Measurements from ENCODE around the gene PCTP. TPM values are rescaled to one million over a fixed set of nuclear protein-coding genes. Genes with fewer than 3 reads are reported as not detected.

Gene PCTP
- total and polyA plus RNA-seq, 3 experiments from 2014 or later = 3.5 to 8.5 (median 8.4) TPM

DNA sequence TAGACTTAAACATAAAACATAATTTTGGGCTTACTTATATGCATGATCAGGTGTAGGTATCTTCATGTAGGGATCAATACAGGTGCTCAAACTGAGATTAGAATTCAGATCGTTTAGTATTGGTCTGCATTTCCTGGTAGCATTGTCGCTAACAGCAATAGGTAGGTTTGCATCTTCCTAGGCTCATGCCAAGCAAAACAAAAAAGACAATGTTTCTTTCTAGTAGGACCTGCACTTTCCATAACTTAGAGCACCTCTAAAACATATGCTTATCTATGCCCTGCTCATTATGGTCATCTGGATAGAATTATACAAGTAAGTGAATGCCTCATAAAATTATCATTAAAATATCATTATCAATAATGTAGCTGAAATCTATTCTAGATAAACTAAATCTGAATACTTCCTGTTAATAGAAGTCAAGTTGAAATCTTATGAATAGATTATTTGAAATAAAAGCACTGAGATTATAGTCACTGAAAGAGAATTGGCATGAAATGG, 26.7 kb downstream of the PCTP start:
- Histone ChIP-seq H3K4me3 (ENCODE audit: low read length) (no peak overlapping the region), H3K9me3 (ENCODE audit: low read length) (no peaks in the 10 kb centered on the region), H3K27ac (ENCODE audit: low read depth, low read length) (no peak overlapping the region), H3K27me3 (ENCODE audit: insufficient read depth, low read length, poor library complexity, severe bottlenecking) (no peaks in the 10 kb centered on the region), H3K36me3 (ENCODE audit: insufficient read depth, low read length) (peaks cover 5% of the 10 kb centered on the region), H3K4me1 (ENCODE audit: insufficient read depth, low read length) (no peaks in the 10 kb centered on the region)
- POLR2A ChIA-PET = no interaction called here
- CTCF ChIA-PET = no interaction called here
- Mint-ChIP-seq H3K27me3 (no peaks in the 10 kb centered on the region), H3K4me3 (no peak overlapping the region), H3K4me1 (peaks cover 0 to 5% (median 0%) of the 10 kb centered on the region in 3 donors), H3K36me3 (peaks cover 21 to 42% (median 35%) of the 10 kb centered on the region in 3 donors), H3K9me3 (no peaks in the 10 kb centered on the region), H3K27ac (no peak overlapping the region)
- DNase-seq = no peak

- H3K4me1 ChIP-seq (ENCODE audit: insufficient read depth, low read length) = no peaks in the 10 kb centered on the region
- CTCF ChIA-PET = no interaction called here
Observed at GRCh38 chr17:55778389-55779118, 27.7 kb downstream of the PCTP start.

DNA sequence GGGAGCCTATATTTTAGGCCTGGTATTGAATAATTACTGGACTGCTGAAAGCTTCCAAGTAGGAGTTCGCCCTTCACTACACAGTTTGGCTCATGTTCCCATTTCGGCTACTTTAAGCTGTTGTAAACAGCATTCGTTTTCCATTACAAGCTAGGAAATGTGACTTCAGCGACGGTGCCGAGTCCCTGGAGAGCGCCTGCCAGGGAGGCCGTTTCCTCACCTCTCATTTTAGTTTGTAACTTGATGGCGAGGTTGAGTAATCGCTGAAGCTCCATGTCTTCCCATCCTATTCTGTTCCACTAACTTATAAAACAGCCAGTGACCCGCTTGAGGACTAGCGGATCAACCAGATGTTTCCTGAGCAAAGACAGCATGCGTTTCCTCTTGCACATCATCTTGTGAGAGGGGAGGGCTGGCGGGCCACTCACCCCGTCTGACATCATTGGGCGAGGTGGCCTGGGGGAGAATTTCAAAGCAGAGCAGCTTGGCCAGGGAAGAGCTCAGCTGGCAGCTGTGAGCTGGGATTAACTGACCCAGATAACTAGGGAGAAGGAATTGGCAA, 32.9 kb downstream of the PCTP start:
- DNase-seq = no peak
- no peak overlapping the region for H3K4me3 ChIP-seq (ENCODE audit: low read length)
- no peaks in the 10 kb centered on the region for H3K36me3 Mint-ChIP-seq
- H3K27ac Mint-ChIP-seq = no peak overlapping the region
- H3K36me3 ChIP-seq (ENCODE audit: insufficient read depth, low read length) = no peaks in the 10 kb centered on the region
- peaks cover 0 to 4% (median under 1%) of the 10 kb centered on the region in 5 donors for H3K9me3 Mint-ChIP-seq
- no peaks in the 10 kb centered on the region for H3K4me1 Mint-ChIP-seq
- ChIA-PET CTCF (no interaction called here), POLR2A (no interaction called here)
- H3K27me3 ChIP-seq (ENCODE audit: insufficient read depth, low read length, poor library complexity, severe bottlenecking) = no peaks in the 10 kb centered on the region
- no peaks in the 10 kb centered on the region for H3K9me3 ChIP-seq (ENCODE audit: low read length)
- H3K4me1 ChIP-seq (ENCODE audit: insufficient read depth, low read length) = no peaks in the 10 kb centered on the region
- no peak overlapping the region for H3K27ac ChIP-seq (ENCODE audit: low read depth, low read length)
- H3K27me3 Mint-ChIP-seq = peaks cover 0 to 13% of the 10 kb centered on the region in 2 donors
- no peak overlapping the region for H3K4me3 Mint-ChIP-seq

More at GRCh38 chr17:55778389-55779118, 27.7 kb downstream of the PCTP start:
- no peaks in the 10 kb centered on the region for H3K9me3 Mint-ChIP-seq
- H3K27me3 Mint-ChIP-seq = no peaks in the 10 kb centered on the region
- no peak overlapping the region for H3K4me3 Mint-ChIP-seq
- H3K36me3 ChIP-seq (ENCODE audit: insufficient read depth, low read length) = peaks cover 5% of the 10 kb centered on the region
- no peak overlapping the region for H3K27ac Mint-ChIP-seq
- no peak overlapping the region for H3K4me3 ChIP-seq (ENCODE audit: low read length)
- POLR2A ChIA-PET = no interaction called here
- H3K27me3 ChIP-seq (ENCODE audit: insufficient read depth, low read length, poor library complexity, severe bottlenecking) = no peaks in the 10 kb centered on the region
- DNase-seq = no peak
- no peaks in the 10 kb centered on the region for H3K9me3 ChIP-seq (ENCODE audit: low read length)
- no peak overlapping the region for H3K27ac ChIP-seq (ENCODE audit: low read depth, low read length)
- H3K4me1 Mint-ChIP-seq = peaks cover 0 to 5% (median 0%) of the 10 kb centered on the region in 3 donors
- H3K36me3 Mint-ChIP-seq = peaks cover 18 to 32% (median 25%) of the 10 kb centered on the region in 3 donors

DNA sequence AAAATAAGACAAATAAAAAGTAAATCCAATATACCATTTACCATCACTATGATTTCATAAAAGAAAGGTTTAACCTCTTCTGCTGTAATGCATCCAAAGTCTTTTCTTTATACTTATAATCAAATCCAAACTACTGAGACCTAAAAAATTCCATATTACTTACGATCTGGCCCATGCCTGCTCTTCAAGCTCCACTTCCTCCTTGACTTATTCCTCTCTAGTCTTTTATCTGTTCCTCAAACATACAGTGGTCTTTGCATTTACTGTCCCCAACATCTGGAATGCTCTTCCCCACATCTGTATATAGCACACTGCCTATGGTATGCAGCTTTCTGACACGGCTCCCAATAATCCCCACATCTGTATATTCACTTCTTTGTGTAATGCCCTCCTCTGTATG, 33.8 kb downstream of the PCTP start:
- Histone ChIP-seq H3K9me3 (ENCODE audit: low read length) (no peaks in the 10 kb centered on the region), H3K4me3 (ENCODE audit: low read length) (no peak overlapping the region), H3K27ac (ENCODE audit: low read depth, low read length) (peak overlapping the region; percentile 17), H3K27me3 (ENCODE audit: insufficient read depth, low read length, poor library complexity, severe bottlenecking) (no peaks in the 10 kb centered on the region), H3K4me1 (ENCODE audit: insufficient read depth, low read length) (no peaks in the 10 kb centered on the region), H3K36me3 (ENCODE audit: insufficient read depth, low read length) (no peaks in the 10 kb centered on the region)
- no peaks in the 10 kb centered on the region for H3K36me3 Mint-ChIP-seq
- H3K4me1 Mint-ChIP-seq = no peaks in the 10 kb centered on the region
- ChIA-PET POLR2A (no interaction called here), CTCF (no interaction called here)
- peaks cover 2 to 20% of the 10 kb centered on the region in 2 donors for H3K27me3 Mint-ChIP-seq
- peaks cover 0 to 6% (median 1%) of the 10 kb centered on the region in 5 donors for H3K9me3 Mint-ChIP-seq
- H3K27ac Mint-ChIP-seq = no peak overlapping the region
- no peak overlapping the region for H3K4me3 Mint-ChIP-seq
- DNase-seq = no peak

- H3K36me3 Mint-ChIP-seq = no peaks in the 10 kb centered on the region
- Histone ChIP-seq H3K27ac (ENCODE audit: low read depth, low read length) (no peak overlapping the region), H3K36me3 (ENCODE audit: insufficient read depth, low read length) (no peaks in the 10 kb centered on the region), H3K4me3 (ENCODE audit: low read length) (no peak overlapping the region), H3K9me3 (ENCODE audit: low read length) (no peaks in the 10 kb centered on the region), H3K27me3 (ENCODE audit: insufficient read depth, low read length, poor library complexity, severe bottlenecking) (no peaks in the 10 kb centered on the region), H3K4me1 (ENCODE audit: insufficient read depth, low read length) (no peaks in the 10 kb centered on the region)
- CTCF ChIA-PET = no interaction called here
- no peak overlapping the region for H3K4me3 Mint-ChIP-seq
- H3K27ac Mint-ChIP-seq = no peak overlapping the region
- no peak for DNase-seq
- H3K4me1 Mint-ChIP-seq = no peaks in the 10 kb centered on the region
- H3K27me3 Mint-ChIP-seq = peaks cover 2 to 20% of the 10 kb centered on the region in 2 donors
- peaks cover 0 to 6% (median 1%) of the 10 kb centered on the region in 5 donors for H3K9me3 Mint-ChIP-seq
- POLR2A ChIA-PET = no interaction called here
Observed at GRCh38 chr17:55785181-55785580, 34.3 kb downstream of the PCTP start.

DNA sequence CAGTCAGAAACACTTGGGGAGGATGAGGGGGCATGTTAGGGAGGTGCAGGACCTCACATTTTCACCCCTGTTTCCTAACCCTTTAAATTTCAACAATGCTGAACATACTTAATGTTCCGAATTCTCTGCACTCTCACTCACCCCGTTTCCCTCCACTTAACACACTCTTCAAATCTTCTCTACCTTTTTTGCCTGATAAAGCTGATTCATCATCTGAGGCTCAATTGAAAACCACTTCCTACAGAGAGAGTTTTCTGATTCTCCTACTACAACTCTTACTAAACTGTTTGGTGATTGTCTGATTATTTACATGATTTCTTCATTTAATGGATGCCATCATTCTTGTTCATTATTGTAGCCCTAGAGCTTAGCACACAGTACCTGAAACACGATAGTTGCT, 42.4 kb downstream of the PCTP start:
- DNase-seq = no peak

GRCh38 chr17:55794725-55795482, 44.1 kb downstream of the PCTP start:
- Histone ChIP-seq H3K36me3 (ENCODE audit: insufficient read depth, low read length) (no peaks in the 10 kb centered on the region), H3K9me3 (ENCODE audit: low read length) (no peaks in the 10 kb centered on the region), H3K4me1 (ENCODE audit: insufficient read depth, low read length) (no peaks in the 10 kb centered on the region), H3K27ac (ENCODE audit: low read depth, low read length) (no peak overlapping the region), H3K4me3 (ENCODE audit: low read length) (no peak overlapping the region), H3K27me3 (ENCODE audit: insufficient read depth, low read length, poor library complexity, severe bottlenecking) (no peaks in the 10 kb centered on the region)
- CTCF ChIA-PET = no interaction called here
- no peak for DNase-seq
- Mint-ChIP-seq H3K27me3 (peaks cover 0 to 3% of the 10 kb centered on the region in 2 donors), H3K36me3 (peaks cover 0 to 1% (median 0%) of the 10 kb centered on the region in 3 donors), H3K27ac (no peak overlapping the region), H3K4me3 (no peak overlapping the region), H3K4me1 (no peaks in the 10 kb centered on the region), H3K9me3 (peaks cover 2 to 17% (median 5%) of the 10 kb centered on the region in 5 donors)
- POLR2A ChIA-PET = no interaction called here

More for the DNA sequence above, 42.4 kb downstream of the PCTP start:
- Histone ChIP-seq H3K27ac (ENCODE audit: low read depth, low read length) (no peak overlapping the region), H3K4me3 (ENCODE audit: low read length) (no peak overlapping the region), H3K4me1 (ENCODE audit: insufficient read depth, low read length) (no peaks in the 10 kb centered on the region), H3K27me3 (ENCODE audit: insufficient read depth, low read length, poor library complexity, severe bottlenecking) (no peaks in the 10 kb centered on the region), H3K36me3 (ENCODE audit: insufficient read depth, low read length) (no peaks in the 10 kb centered on the region), H3K9me3 (ENCODE audit: low read length) (no peaks in the 10 kb centered on the region)
- Mint-ChIP-seq H3K4me3 (no peak overlapping the region), H3K4me1 (no peaks in the 10 kb centered on the region), H3K27ac (no peak overlapping the region), H3K36me3 (peaks cover 0 to 1% (median 0%) of the 10 kb centered on the region in 3 donors), H3K27me3 (peaks cover 5 to 8% of the 10 kb centered on the region in 2 donors), H3K9me3 (peaks cover 0 to 11% (median 5%) of the 10 kb centered on the region in 5 donors)
- POLR2A ChIA-PET = no interaction called here
- CTCF ChIA-PET = no interaction called here
